ENCODE results near the gene CDHR3.

The CDHR3 gene

DNA sequence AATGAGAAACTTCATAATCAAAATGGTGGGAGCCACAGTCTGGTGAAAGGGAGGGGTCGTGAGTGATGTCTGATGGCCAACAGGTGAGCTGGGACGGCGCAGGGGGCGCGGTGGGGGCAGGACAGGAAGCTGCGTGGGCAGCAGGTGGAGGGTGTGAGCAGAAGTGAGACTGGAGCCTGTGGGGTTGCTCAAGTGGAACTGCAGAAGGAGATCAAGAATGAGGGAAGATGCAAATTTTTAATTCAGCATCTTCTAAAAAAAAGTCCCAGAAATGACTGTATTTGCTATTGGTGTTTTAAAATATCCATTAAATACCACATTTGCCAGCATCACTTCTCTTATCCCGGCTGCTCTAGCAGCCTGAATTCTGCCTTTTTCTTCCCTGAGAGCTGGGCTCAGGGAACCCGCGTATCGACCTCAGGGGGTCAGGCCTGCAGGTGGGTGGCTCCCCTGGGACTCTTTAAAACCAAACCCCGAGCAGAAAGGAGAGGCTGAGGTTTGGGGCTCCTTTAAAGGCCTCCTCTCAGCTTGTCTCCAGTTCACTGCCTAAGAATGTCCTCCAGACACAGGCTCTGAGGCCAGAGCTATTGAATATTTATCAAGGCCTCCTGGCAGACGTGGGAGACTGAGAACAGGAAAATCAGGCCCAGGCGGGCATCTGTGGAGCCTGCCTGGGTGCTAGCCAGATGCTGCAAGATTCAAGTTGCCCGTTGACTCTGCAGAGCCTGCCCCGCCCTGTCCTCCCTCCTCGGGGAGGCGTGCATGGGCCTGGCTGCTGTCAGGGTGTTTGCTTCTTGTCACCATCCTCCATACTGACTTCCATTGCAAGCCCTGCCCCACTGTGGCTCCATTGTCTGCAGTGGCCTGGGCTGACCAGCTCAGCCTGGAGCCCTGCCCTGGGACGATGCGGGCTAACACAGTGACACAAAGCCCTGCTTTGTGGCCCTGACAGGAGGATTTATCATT, 95.2 kb downstream of the CDHR3 start:
- no peak for DNase-seq (ENCODE audit: low read depth)
- TF ChIP-seq, protein P1, sequence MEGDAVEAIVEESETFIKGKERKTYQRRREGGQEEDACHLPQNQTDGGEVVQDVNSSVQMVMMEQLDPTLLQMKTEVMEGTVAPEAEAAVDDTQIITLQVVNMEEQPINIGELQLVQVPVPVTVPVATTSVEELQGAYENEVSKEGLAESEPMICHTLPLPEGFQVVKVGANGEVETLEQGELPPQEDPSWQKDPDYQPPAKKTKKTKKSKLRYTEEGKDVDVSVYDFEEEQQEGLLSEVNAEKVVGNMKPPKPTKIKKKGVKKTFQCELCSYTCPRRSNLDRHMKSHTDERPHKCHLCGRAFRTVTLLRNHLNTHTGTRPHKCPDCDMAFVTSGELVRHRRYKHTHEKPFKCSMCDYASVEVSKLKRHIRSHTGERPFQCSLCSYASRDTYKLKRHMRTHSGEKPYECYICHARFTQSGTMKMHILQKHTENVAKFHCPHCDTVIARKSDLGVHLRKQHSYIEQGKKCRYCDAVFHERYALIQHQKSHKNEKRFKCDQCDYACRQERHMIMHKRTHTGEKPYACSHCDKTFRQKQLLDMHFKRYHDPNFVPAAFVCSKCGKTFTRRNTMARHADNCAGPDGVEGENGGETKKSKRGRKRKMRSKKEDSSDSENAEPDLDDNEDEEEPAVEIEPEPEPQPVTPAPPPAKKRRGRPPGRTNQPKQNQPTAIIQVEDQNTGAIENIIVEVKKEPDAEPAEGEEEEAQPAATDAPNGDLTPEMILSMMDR (IDR thresholded peaks at IDR 0.05; ENCODE audit: low read depth, low read length, missing control alignments), result no peak
- no peak overlapping the region for H3K4me3 ChIP-seq (ENCODE audit: low read depth, low read length)
- in situ Hi-C loops (cut with HindIII; ENCODE audit: low sequenced_read_pairs), result loop anchor here (25.0 kb wide), 1 partner anchor 429 kb away; no protein-coding TSS in a partner anchor

DNA sequence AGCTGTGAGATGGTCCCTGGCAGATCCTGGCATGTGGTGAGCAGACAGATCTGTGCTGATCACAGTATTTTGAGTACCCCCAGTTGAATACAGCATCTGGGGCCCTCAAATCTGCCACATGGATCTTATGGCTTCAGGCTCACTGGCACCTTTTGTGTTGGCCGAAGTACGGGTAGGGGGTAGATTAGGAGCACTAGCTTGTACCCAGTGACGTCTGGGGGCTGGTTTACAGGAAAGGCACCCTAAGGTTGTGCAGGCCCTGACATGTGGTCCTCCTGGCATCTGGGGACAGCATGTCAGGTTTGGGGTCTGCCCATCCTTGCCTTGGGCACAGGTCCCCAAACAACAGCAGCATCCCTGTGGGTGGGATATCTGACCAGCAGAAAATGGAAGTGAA, 95.9 kb downstream of the CDHR3 start:
- DNase-seq (ENCODE audit: low read depth), result no peak
- H3K4me3 ChIP-seq (ENCODE audit: low read depth, low read length), result no peak overlapping the region
- TF ChIP-seq, protein P1 (IDR thresholded peaks at IDR 0.05; ENCODE audit: low read depth, low read length, missing control alignments), result no peak
- in situ Hi-C loops (cut with HindIII; ENCODE audit: low sequenced_read_pairs), result loop anchor here (25.0 kb wide), 1 partner anchor 428 kb away; no protein-coding TSS in a partner anchor

DNA sequence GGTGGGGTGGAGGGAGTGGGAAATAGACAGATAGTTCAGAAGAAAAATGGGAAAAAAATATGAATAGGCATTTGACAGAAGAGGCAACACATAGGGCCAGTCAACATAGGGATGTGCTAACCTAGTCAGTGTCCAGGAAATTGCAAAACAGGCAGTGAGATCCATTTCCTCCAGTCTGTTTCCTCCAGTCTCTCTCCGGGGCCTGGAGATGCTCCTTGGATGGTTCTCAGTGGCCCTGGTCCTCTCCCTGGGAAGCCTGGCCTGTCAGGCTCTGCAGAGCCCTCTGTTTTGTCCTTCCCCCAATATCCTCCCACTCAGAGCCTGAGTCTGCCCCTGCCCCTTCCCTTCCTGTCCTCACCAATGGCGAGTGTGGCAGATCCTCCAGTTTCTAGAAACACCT, 96.5 kb downstream of the CDHR3 start:
- no peak overlapping the region for H3K4me3 ChIP-seq (ENCODE audit: low read depth, low read length)
- TF ChIP-seq, protein P1 (IDR thresholded peaks at IDR 0.05; ENCODE audit: low read depth, low read length, missing control alignments), result no peak
- DNase-seq (ENCODE audit: low read depth), result no peak
- in situ Hi-C loops (cut with HindIII; ENCODE audit: low sequenced_read_pairs), result loop anchor here (25.0 kb wide), 1 partner anchor 428 kb away; no protein-coding TSS in a partner anchor

DNA sequence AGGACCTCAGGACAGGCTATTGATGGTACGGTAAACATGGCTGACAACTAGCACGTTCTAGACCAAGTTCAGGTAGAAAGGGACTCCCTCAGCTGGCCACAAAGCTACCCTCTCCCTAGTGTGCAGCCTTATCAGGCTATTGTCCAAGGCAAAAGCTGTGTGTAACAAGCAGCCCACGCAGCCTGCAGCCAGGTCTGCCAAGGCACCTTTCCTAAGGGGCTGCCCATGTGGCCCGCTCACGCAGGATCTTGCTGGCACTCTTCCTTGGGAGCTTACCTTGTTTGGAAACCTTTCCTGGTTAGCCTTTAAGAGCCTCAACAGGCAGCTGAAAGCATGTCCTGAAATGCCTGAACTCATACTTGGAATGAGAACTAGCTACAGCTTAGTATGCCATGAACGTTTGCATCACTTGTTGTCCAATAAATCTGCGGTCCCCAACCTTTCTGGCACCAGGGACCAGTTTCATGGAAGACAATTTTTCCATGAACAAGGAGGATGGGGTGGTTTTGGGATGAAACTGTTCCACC, 97.4 kb downstream of the CDHR3 start:
- in situ Hi-C loops (cut with HindIII; ENCODE audit: low sequenced_read_pairs), result loop anchor here (25.0 kb wide), 1 partner anchor 427 kb away; no protein-coding TSS in a partner anchor
- no peak overlapping the region for H3K4me3 ChIP-seq (ENCODE audit: low read depth, low read length)
- TF ChIP-seq, protein P1 (IDR thresholded peaks at IDR 0.05; ENCODE audit: low read depth, low read length, missing control alignments), result no peak
- no peak for DNase-seq (ENCODE audit: low read depth)

DNA sequence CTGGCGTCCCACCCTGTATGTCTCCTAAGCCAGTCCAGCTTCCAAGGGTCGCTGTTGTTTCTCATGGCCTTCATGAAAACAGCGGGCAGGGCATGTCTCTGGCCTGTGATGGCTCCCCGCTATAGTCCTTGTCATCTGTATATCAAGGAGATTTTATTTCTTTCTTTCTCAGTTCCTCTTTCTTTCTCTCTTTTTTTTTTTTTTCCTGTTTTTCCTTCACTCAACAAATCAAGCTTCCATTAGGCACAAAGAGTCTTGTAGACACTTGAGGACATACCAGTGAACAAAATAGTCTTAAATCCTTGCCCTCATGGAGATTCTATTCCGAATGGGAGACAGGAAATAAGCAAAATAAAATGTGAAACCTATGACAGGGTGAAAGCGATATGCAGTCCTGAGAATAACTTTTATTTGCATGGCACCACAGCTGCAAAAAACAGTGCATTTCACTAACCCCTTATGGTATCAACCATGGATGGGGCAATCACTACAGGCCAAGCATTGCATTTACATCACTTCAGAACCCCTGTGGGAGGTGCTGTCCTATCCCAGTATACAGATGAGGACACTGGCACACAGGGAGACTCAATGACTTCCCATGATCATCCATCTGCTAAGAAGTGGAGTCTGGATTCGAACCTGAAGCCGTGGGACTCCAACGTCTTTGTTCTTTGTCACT, 98.4 kb downstream of the CDHR3 start:
- DNase-seq (ENCODE audit: low read depth), result no peak
- H3K4me3 ChIP-seq (ENCODE audit: low read depth, low read length), result no peak overlapping the region
- TF ChIP-seq, protein P1 (IDR thresholded peaks at IDR 0.05; ENCODE audit: low read depth, low read length, missing control alignments), result no peak
- in situ Hi-C loops (cut with HindIII; ENCODE audit: low sequenced_read_pairs), result loop anchor here (25.0 kb wide), 1 partner anchor 426 kb away; no protein-coding TSS in a partner anchor

DNA sequence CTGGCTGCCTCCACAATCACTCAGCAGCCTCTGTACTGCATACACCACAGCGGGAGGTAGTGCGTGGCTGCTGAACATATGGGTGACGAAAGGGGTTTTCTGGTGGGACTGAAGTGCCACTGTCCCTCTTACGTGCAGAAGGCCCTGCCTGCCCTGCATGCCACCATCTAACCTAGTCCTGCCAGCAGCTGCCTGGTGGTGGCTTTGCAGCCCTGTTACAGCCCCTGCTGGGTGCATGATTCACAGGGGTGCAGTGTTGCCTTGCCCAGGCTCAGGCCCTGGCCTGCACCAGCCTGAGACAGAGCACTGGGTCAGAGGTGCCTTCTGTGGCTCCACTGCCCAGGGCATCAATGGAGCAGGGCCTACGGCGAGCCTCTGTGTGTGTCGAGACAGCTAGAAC, 98.9 kb downstream of the CDHR3 start:
- DNase-seq (ENCODE audit: low read depth), result no peak
- in situ Hi-C loops (cut with HindIII; ENCODE audit: low sequenced_read_pairs), result loop anchor here (25.0 kb wide), 1 partner anchor 425 kb away; no protein-coding TSS in a partner anchor
- H3K4me3 ChIP-seq (ENCODE audit: low read depth, low read length), result no peak overlapping the region
- TF ChIP-seq, protein P1 (IDR thresholded peaks at IDR 0.05; ENCODE audit: low read depth, low read length, missing control alignments), result no peak

All from astrocyte of the cerebellum (primary cell).